Measurements from ENCODE around the gene DNAJC7.

DNAJC7 gene

GRCh38 chr17:42051645-42052044, 34.4 kb upstream of the DNAJC7 start:
- TF ChIP-seq, protein P1, sequence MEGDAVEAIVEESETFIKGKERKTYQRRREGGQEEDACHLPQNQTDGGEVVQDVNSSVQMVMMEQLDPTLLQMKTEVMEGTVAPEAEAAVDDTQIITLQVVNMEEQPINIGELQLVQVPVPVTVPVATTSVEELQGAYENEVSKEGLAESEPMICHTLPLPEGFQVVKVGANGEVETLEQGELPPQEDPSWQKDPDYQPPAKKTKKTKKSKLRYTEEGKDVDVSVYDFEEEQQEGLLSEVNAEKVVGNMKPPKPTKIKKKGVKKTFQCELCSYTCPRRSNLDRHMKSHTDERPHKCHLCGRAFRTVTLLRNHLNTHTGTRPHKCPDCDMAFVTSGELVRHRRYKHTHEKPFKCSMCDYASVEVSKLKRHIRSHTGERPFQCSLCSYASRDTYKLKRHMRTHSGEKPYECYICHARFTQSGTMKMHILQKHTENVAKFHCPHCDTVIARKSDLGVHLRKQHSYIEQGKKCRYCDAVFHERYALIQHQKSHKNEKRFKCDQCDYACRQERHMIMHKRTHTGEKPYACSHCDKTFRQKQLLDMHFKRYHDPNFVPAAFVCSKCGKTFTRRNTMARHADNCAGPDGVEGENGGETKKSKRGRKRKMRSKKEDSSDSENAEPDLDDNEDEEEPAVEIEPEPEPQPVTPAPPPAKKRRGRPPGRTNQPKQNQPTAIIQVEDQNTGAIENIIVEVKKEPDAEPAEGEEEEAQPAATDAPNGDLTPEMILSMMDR (IDR thresholded peaks at IDR 0.05; ENCODE audit: borderline replicate concordance, control extremely low read depth, extremely low read depth, insufficient read depth, missing control alignments), result no peak
- no peak for DNase-seq (ENCODE audit: low spot score)
- in situ Hi-C loops (cut with MboI; ENCODE audit: low sequenced_read_pairs, unreplicated experiment), result no loop called here

DNA sequence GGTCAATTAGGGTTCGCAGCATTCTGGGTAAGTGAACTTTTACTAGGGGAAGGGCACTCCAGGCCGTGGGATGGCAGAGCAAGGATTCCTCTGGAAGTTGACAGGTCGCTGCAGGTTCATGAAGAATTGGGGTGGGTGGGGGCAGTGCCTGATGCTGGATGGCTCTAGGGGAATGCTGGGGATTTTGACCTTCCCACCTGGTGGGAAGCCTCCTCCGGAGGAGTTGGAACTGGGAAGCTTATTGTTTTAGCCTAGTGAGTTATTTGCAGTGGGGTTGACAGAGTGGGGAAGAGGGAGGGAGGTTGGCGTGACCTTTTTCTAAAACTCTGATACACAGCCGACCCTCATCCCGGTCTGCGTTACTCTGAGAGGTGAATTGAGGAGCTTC, 33.8 kb upstream of the DNAJC7 start:
- TF ChIP-seq, protein P1 (IDR thresholded peaks at IDR 0.05; ENCODE audit: borderline replicate concordance, control extremely low read depth, extremely low read depth, insufficient read depth, missing control alignments), result no peak
- in situ Hi-C loops (cut with MboI; ENCODE audit: low sequenced_read_pairs, unreplicated experiment), result no loop called here
- DNase-seq (ENCODE audit: low spot score), result no peak

DNA sequence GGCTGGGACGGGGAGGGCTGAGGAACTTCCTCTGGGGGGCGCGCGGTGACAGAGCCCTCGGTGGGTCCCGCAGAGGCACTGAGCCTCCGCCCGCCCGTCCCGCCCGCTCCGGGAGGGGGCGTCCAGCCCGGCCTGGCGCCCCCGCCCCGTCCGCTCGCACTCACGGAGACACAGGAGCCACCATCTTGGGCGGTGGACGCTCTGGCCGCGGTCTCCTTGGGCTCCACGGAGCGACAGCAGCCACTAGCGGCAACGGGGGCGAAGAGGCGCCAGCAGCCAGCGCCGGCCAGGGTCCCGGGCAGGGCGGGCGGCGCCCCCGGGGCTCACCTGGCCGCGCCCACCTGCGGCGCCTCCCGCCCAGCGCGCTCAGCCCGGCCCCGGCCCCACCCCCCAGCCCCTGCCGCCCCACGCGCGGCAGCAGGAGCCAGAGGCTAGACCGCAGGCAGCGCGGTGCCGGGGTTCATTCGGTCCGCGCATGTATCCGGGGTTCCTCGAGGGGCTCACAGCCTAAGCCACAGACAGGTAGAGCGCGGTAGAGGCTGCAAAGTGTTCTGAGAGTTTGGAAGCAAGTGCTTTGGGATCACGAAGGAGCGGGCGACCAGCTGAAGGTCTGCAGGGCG, 33.3 kb upstream of the DNAJC7 start, which contains the start of gene C17orf113:
Gene C17orf113 (minus strand): TSS at position 209 of the 620 bp plus-strand sequence. CDS start 7,225 bp downstream, outside the sequence.
- peak; percentile 87 for DNase-seq (ENCODE audit: low spot score)
- TF ChIP-seq, protein P1 (IDR thresholded peaks at IDR 0.05; ENCODE audit: borderline replicate concordance, control extremely low read depth, extremely low read depth, insufficient read depth, missing control alignments), result peak; percentile 71
- in situ Hi-C loops (cut with MboI; ENCODE audit: low sequenced_read_pairs, unreplicated experiment), result no loop called here

GRCh38 chr17:42049834-42050392, 32.7 kb upstream of the DNAJC7 start:
- in situ Hi-C loops (cut with MboI; ENCODE audit: low sequenced_read_pairs, unreplicated experiment), result no loop called here
- DNase-seq (ENCODE audit: low spot score), result no peak
- TF ChIP-seq, protein P1 (IDR thresholded peaks at IDR 0.05; ENCODE audit: borderline replicate concordance, control extremely low read depth, extremely low read depth, insufficient read depth, missing control alignments), result no peak

- in situ Hi-C loops (cut with MboI; ENCODE audit: low sequenced_read_pairs, unreplicated experiment), result no loop called here
- TF ChIP-seq, protein P1 (IDR thresholded peaks at IDR 0.05; ENCODE audit: borderline replicate concordance, control extremely low read depth, extremely low read depth, insufficient read depth, missing control alignments), result no peak
- no peak for DNase-seq (ENCODE audit: low spot score)
These were observed 30.1 kb upstream of the DNAJC7 start for GRCh38 chr17:42047343-42047742.

DNA sequence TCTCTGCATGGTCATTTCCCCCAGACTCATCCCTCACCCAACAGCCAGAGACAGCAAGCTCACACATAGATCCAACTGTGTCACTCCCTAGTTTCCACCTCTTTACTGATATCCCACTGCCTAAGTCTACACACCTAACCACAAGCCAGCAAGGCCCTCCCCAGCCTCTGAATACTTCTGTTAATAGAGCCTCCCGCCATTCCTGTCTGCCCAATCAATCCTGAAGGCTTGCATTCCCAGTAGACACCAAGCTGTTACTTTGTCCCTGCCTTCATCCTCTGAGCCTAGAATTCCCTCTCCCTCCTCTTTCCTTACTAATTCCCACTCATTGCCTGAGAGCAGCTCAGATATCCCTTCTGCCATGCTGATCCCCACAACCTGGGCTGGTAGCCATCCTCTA, 28.5 kb upstream of the DNAJC7 start:
- TF ChIP-seq, protein P1 (IDR thresholded peaks at IDR 0.05; ENCODE audit: borderline replicate concordance, control extremely low read depth, extremely low read depth, insufficient read depth, missing control alignments), result no peak
- in situ Hi-C loops (cut with MboI; ENCODE audit: low sequenced_read_pairs, unreplicated experiment), result no loop called here
- no peak for DNase-seq (ENCODE audit: low spot score)

All from GM13976 (cell line).